ENCODE data around the gene RAB5B.

- TF ChIP-seq, protein P1, sequence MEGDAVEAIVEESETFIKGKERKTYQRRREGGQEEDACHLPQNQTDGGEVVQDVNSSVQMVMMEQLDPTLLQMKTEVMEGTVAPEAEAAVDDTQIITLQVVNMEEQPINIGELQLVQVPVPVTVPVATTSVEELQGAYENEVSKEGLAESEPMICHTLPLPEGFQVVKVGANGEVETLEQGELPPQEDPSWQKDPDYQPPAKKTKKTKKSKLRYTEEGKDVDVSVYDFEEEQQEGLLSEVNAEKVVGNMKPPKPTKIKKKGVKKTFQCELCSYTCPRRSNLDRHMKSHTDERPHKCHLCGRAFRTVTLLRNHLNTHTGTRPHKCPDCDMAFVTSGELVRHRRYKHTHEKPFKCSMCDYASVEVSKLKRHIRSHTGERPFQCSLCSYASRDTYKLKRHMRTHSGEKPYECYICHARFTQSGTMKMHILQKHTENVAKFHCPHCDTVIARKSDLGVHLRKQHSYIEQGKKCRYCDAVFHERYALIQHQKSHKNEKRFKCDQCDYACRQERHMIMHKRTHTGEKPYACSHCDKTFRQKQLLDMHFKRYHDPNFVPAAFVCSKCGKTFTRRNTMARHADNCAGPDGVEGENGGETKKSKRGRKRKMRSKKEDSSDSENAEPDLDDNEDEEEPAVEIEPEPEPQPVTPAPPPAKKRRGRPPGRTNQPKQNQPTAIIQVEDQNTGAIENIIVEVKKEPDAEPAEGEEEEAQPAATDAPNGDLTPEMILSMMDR (IDR thresholded peaks at IDR 0.05; ENCODE audit: insufficient read depth, low read length, poor library complexity, severe bottlenecking): no peak
- no peak for TF ChIP-seq EZH2phosphoT487 (conservative IDR thresholded peaks at IDR 0.05; ENCODE audit: low read length)
Observed at GRCh38 chr12:55946553-55946952, 27.3 kb upstream of the RAB5B start.
